Panc1 (cell line): ENCODE data around the gene PHF2.

Experiments
- CTCF ChIP-seq: fragments of 450-650 bp; IDR thresholded peaks from 2 replicates; pipeline ENCODE4 v1.5.1; 2017; ENCODE audit warnings: mild to moderate bottlenecking
- REST ChIP-seq, 2 experiments: IDR thresholded peaks; 2 replicates each; pipeline ENCODE4 v1.6.1; 2011 to 2012; ENCODE audit warnings: low read depth in 2 of 2, control low read depth in 1 of 2, low read length in 1 of 2, mild to moderate bottlenecking in 1 of 2, moderate library complexity in 1 of 2; ENCODE audit not compliant: insufficient read depth in 1 of 2
- TCF7L2 ChIP-seq: IDR thresholded peaks from 2 replicates; pipeline ENCODE4 v1.6.1; 2011; ENCODE audit warnings: mild to moderate bottlenecking, low read depth, low read length, inconsistent platforms

DNA sequence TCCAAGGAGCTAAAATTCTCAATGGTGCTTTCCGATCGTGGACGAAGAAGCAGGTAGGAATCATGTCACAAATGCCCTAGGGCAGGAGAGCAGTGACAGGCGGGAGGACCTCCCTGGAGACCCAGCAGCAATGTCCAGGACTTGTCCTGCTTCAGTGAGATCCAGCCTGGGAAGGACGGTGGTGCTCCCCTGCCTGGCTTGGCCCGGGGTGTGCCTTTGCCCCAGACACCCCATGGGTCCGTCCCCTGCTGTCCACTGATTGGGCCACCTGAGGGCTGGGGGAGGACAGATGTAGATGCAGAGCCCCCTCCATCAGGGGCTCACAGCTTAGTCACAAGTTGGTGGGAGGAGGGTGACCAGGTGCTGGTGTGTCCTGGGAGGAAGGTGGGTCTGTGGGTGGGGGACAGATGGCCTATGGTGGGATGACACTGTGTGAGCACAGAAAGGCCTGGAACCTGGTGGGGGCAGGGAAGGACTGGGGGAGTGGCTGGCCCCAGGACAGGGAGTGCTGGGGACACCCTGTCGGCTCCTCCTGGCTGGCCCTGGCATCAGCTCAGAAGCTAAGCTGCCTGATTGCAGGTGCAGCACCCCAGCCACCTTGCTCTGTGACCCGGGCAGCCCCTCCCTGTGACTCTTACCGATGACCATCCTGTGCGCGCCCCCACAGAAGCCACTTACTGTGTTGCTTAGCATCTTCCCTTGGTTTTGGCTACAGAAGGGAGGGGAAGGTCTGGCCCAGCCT, 82.0 kb downstream of the PHF2 start:
- no peak for TF ChIP-seq CTCF
- TF ChIP-seq TCF7L2, result no peak
- no peak for TF ChIP-seq REST (IDR thresholded peaks at IDR 0.05; ENCODE audit: insufficient read depth in 1 of 2, low read depth in 2 of 2, low read length in 1 of 2)
